Effector memory CD4-positive, alpha-beta T cell (primary cell): ENCODE data around the gene NTSR2.

Experiments used
- DNase-seq, 3 donors: peaks; one replicate each; pipeline ENCODE4 v3.0.0-alpha.2; 2020
- H3K27ac ChIP-seq: 2 replicates; pipeline ENCODE4 v1.7.0; 2013; ENCODE audit warnings: mild to moderate bottlenecking, low read length, moderate library complexity; ENCODE audit not compliant: insufficient read depth, poor library complexity, severe bottlenecking
- H3K27me3 ChIP-seq: replicated peaks from 2 replicates; pipeline ENCODE4 v1.7.0; 2013; ENCODE audit warnings: mild to moderate bottlenecking, low read length; ENCODE audit not compliant: insufficient read depth, control insufficient read depth, poor library complexity, severe bottlenecking
- H3K36me3 ChIP-seq: 2 replicates; pipeline ENCODE4 v1.7.0; 2013; ENCODE audit warnings: mild to moderate bottlenecking, low read length, moderate library complexity; ENCODE audit not compliant: control insufficient read depth, insufficient read depth
- H3K4me1 ChIP-seq: 2 replicates; pipeline ENCODE4 v1.7.0; 2013; ENCODE audit warnings: low read length, mild to moderate bottlenecking; ENCODE audit not compliant: control insufficient read depth, insufficient read depth, poor library complexity, severe bottlenecking
- H3K4me3 ChIP-seq: 2 replicates; pipeline ENCODE4 v1.7.0; 2013; ENCODE audit warnings: low read length, low read depth, mild to moderate bottlenecking; ENCODE audit not compliant: insufficient read depth, poor library complexity, severe bottlenecking
- H3K9me3 ChIP-seq: 2 replicates; pipeline ENCODE4 v1.7.0; 2013; ENCODE audit warnings: mild to moderate bottlenecking, low read length, moderate library complexity; ENCODE audit not compliant: control insufficient read depth

The NTSR2 gene

GRCh38 chr2:11631462-11631861, 38.5 kb downstream of the NTSR2 start:
- no peak overlapping the region for H3K4me3 ChIP-seq
- no peak overlapping the region for H3K27ac ChIP-seq

GRCh38 chr2:11630855-11631254, 39.1 kb downstream of the NTSR2 start:
- no peak for DNase-seq
- Histone ChIP-seq H3K9me3 (no peaks in the 10 kb centered on the region), H3K4me1 (no peaks in the 10 kb centered on the region), H3K27ac (no peak overlapping the region), H3K27me3 (no peaks in the 10 kb centered on the region), H3K4me3 (no peak overlapping the region), H3K36me3 (no peaks in the 10 kb centered on the region)

More at GRCh38 chr2:11631462-11631861, 38.5 kb downstream of the NTSR2 start:
- no peak for DNase-seq
- Histone ChIP-seq H3K9me3 (no peaks in the 10 kb centered on the region), H3K27me3 (no peaks in the 10 kb centered on the region), H3K4me1 (no peaks in the 10 kb centered on the region), H3K36me3 (no peaks in the 10 kb centered on the region)

GRCh38 chr2:11629851-11630250, 40.1 kb downstream of the NTSR2 start:
- Histone ChIP-seq H3K4me1 (no peaks in the 10 kb centered on the region), H3K27me3 (no peaks in the 10 kb centered on the region), H3K9me3 (no peaks in the 10 kb centered on the region), H3K27ac (no peak overlapping the region), H3K4me3 (no peak overlapping the region), H3K36me3 (no peaks in the 10 kb centered on the region)
- no peak for DNase-seq

- no peaks in the 10 kb centered on the region for H3K36me3 ChIP-seq
- H3K27me3 ChIP-seq = no peaks in the 10 kb centered on the region
- no peak for DNase-seq
- H3K4me3 ChIP-seq = no peak overlapping the region
- H3K9me3 ChIP-seq = no peaks in the 10 kb centered on the region
- no peak overlapping the region for H3K27ac ChIP-seq
- no peaks in the 10 kb centered on the region for H3K4me1 ChIP-seq
Observed at GRCh38 chr2:11629215-11629614, 40.8 kb downstream of the NTSR2 start.

GRCh38 chr2:11628675-11629074, 41.3 kb downstream of the NTSR2 start:
- Histone ChIP-seq H3K9me3 (no peaks in the 10 kb centered on the region), H3K27me3 (no peaks in the 10 kb centered on the region), H3K4me1 (no peaks in the 10 kb centered on the region), H3K36me3 (no peaks in the 10 kb centered on the region), H3K27ac (no peak overlapping the region), H3K4me3 (no peak overlapping the region)
- DNase-seq = no peak

- no peaks in the 10 kb centered on the region for H3K4me1 ChIP-seq
- no peak overlapping the region for H3K27ac ChIP-seq
- DNase-seq = no peak
- no peaks in the 10 kb centered on the region for H3K27me3 ChIP-seq
- no peak overlapping the region for H3K4me3 ChIP-seq
- H3K36me3 ChIP-seq = no peaks in the 10 kb centered on the region
- no peaks in the 10 kb centered on the region for H3K9me3 ChIP-seq
Observed at GRCh38 chr2:11625671-11626070, 44.3 kb downstream of the NTSR2 start.

- DNase-seq = no peak
- Histone ChIP-seq H3K27me3 (no peaks in the 10 kb centered on the region), H3K4me3 (no peak overlapping the region), H3K4me1 (no peaks in the 10 kb centered on the region), H3K27ac (no peak overlapping the region), H3K36me3 (no peaks in the 10 kb centered on the region), H3K9me3 (no peaks in the 10 kb centered on the region)
Observed at GRCh38 chr2:11624893-11625292, 45.1 kb downstream of the NTSR2 start.

GRCh38 chr2:11622611-11623010, 47.4 kb downstream of the NTSR2 start:
- no peak for DNase-seq
- no peaks in the 10 kb centered on the region for H3K4me1 ChIP-seq
- no peak overlapping the region for H3K27ac ChIP-seq
- no peaks in the 10 kb centered on the region for H3K9me3 ChIP-seq
- H3K27me3 ChIP-seq = no peaks in the 10 kb centered on the region
- no peak overlapping the region for H3K4me3 ChIP-seq
- no peaks in the 10 kb centered on the region for H3K36me3 ChIP-seq

GRCh38 chr2:11621410-11621809, 48.6 kb downstream of the NTSR2 start:
- no peak for DNase-seq
- no peaks in the 10 kb centered on the region for H3K4me1 ChIP-seq
- no peaks in the 10 kb centered on the region for H3K36me3 ChIP-seq
- H3K4me3 ChIP-seq = no peak overlapping the region
- no peaks in the 10 kb centered on the region for H3K9me3 ChIP-seq
- no peaks in the 10 kb centered on the region for H3K27me3 ChIP-seq
- no peak overlapping the region for H3K27ac ChIP-seq

- H3K27ac ChIP-seq = no peak overlapping the region
- H3K36me3 ChIP-seq = no peaks in the 10 kb centered on the region
- H3K27me3 ChIP-seq = no peaks in the 10 kb centered on the region
- H3K4me1 ChIP-seq = no peaks in the 10 kb centered on the region
- no peaks in the 10 kb centered on the region for H3K9me3 ChIP-seq
- no peak for DNase-seq
- H3K4me3 ChIP-seq = no peak overlapping the region
Observed at GRCh38 chr2:11618708-11619062, 51.3 kb downstream of the NTSR2 start.
